OCI-LY1 (cell line): ENCODE results near the gene NLRP8.

Source experiments
- H2AFZ ChIP-seq: fragments of 200-600 bp; sonication (generic), shearing (Covaris generic); 2 replicates; pipeline ENCODE4 v1.6.0; 2014; ENCODE audit warnings: antibody characterized with exemption, mild to moderate bottlenecking, low read length
- H3F3A ChIP-seq: fragments of 200-600 bp; sonication (generic), shearing (Covaris generic); 2 replicates; pipeline ENCODE4 v1.6.0; 2014; ENCODE audit warnings: mild to moderate bottlenecking, antibody characterized with exemption, low read length, moderate library complexity; ENCODE audit not compliant: insufficient read depth
- H3K27ac ChIP-seq: fragments of 200-600 bp; sonication (generic); 2 replicates; pipeline ENCODE4 v1.5.1; 2014; ENCODE audit warnings: low read length, mixed run types, mild to moderate bottlenecking, low read depth; ENCODE audit not compliant: poor library complexity, severe bottlenecking
- H3K27me3 ChIP-seq: fragments of 200-600 bp; sonication (generic); 2 replicates; pipeline ENCODE4 v1.6.0; 2014; ENCODE audit warnings: antibody characterized with exemption, mild to moderate bottlenecking, low read length, moderate library complexity; ENCODE audit not compliant: insufficient read depth
- H3K36me3 ChIP-seq: fragments of 200-600 bp; sonication (generic); 2 replicates; pipeline ENCODE4 v1.6.1; 2014; ENCODE audit warnings: mild to moderate bottlenecking, antibody characterized with exemption, low read length, moderate library complexity, mixed read lengths; ENCODE audit not compliant: insufficient read depth
- H3K4me1 ChIP-seq: fragments of 200-600 bp; sonication (generic); 2 replicates; pipeline ENCODE4 v1.5.1; 2014; ENCODE audit warnings: mild to moderate bottlenecking, low read length, moderate library complexity; ENCODE audit not compliant: insufficient read depth, severe bottlenecking
- H3K4me2 ChIP-seq: fragments of 200-600 bp; sonication (generic), shearing (Covaris generic); 2 replicates; pipeline ENCODE4 v1.6.1; 2014; ENCODE audit warnings: low read length
- H3K4me3 ChIP-seq: fragments of 200-600 bp; sonication (generic); 2 replicates; pipeline ENCODE4 v1.5.1; 2014; ENCODE audit warnings: low read length, low read depth, mild to moderate bottlenecking, mixed read lengths; ENCODE audit not compliant: poor library complexity, severe bottlenecking
- H3K79me2 ChIP-seq: fragments of 200-600 bp; shearing (Covaris generic); 2 replicates; pipeline ENCODE4 v1.6.1; 2016; ENCODE audit warnings: mixed run types, low read length, mixed read lengths; ENCODE audit not compliant: insufficient read depth
- H3K9ac ChIP-seq: fragments of 200-600 bp; sonication (generic), shearing (Covaris generic); 2 replicates; pipeline ENCODE4 v1.6.1; 2014; ENCODE audit warnings: mild to moderate bottlenecking, low read length, mixed read lengths
- H3K9me2 ChIP-seq: fragments of 200-600 bp; sonication (generic), shearing (Covaris generic); 2 replicates; pipeline ENCODE4 v1.6.1; 2014; ENCODE audit warnings: low read depth, mild to moderate bottlenecking, low read length, mixed read lengths
- H3K9me3 ChIP-seq: fragments of 200-600 bp; shearing (Covaris generic); 2 replicates; pipeline ENCODE4 v1.6.1; 2014; ENCODE audit warnings: low read length, mixed read lengths
- H4K20me1 ChIP-seq: fragments of 200-600 bp; sonication (generic), shearing (Covaris generic); 2 replicates; pipeline ENCODE4 v1.6.0; 2016; ENCODE audit warnings: mild to moderate bottlenecking, low read length; ENCODE audit not compliant: insufficient read depth
- EZH2 ChIP-seq: fragments of 200-600 bp; sonication (generic), shearing (Covaris generic); IDR thresholded peaks from 2 replicates; pipeline ENCODE4 v1.8.0; 2017; ENCODE audit warnings: borderline replicate concordance, mixed run types, mild to moderate bottlenecking, antibody characterized with exemption, low read length, moderate library complexity, mixed read lengths
- TF ChIP-seq, protein P1 (sequence below): fragments of 200-600 bp; sonication (generic), shearing (Covaris generic); IDR thresholded peaks from 2 replicates; pipeline ENCODE4 v1.5.1; 2017; ENCODE audit warnings: mild to moderate bottlenecking, antibody characterized with exemption, low read length, moderate library complexity, mixed read lengths

Gene NLRP8

DNA sequence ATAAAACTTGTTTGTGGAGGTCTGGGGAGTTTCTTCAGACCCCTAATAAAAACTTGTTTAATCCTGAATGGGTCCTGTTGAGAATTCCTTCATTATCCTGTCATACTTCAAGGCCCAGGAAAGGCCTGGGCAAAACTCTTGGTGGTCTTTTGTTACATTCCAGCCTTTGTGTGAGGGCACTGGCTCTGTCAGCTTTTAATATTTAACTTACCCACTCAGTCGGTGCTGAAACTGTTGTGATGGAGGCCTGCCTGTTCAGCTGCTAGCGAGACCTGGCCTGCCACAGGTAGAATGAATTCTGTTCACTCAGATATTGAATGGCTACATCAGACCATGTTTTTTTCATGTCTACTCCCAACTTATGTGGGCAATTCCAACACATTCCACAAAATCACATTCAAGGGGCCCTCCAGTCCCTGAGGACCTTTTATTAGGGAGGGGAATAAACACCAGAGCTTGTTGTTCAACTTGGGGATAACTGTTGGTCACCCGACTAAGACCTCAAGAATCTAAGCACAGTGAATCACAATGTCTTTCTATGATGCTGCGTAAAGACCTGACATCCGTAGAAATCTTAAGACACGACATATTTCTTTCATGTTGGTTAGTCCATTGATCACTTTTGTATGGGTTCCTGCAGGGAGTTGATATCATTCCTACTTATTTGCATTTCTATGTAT is 12.5 kb downstream of the NLRP8 start:
- H3K4me3 ChIP-seq, result no peak overlapping the region
- H3K4me1 ChIP-seq, result no peaks in the 10 kb centered on the region
- no peaks in the 10 kb centered on the region for H3F3A ChIP-seq
- no peak for TF ChIP-seq EZH2
- TF ChIP-seq, protein P1, sequence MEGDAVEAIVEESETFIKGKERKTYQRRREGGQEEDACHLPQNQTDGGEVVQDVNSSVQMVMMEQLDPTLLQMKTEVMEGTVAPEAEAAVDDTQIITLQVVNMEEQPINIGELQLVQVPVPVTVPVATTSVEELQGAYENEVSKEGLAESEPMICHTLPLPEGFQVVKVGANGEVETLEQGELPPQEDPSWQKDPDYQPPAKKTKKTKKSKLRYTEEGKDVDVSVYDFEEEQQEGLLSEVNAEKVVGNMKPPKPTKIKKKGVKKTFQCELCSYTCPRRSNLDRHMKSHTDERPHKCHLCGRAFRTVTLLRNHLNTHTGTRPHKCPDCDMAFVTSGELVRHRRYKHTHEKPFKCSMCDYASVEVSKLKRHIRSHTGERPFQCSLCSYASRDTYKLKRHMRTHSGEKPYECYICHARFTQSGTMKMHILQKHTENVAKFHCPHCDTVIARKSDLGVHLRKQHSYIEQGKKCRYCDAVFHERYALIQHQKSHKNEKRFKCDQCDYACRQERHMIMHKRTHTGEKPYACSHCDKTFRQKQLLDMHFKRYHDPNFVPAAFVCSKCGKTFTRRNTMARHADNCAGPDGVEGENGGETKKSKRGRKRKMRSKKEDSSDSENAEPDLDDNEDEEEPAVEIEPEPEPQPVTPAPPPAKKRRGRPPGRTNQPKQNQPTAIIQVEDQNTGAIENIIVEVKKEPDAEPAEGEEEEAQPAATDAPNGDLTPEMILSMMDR, result no peak
- H3K9me3 ChIP-seq, result no peaks in the 10 kb centered on the region
- no peak overlapping the region for H3K9ac ChIP-seq
- no peaks in the 10 kb centered on the region for H3K27me3 ChIP-seq
- H3K79me2 ChIP-seq, result no peaks in the 10 kb centered on the region
- no peaks in the 10 kb centered on the region for H3K9me2 ChIP-seq
- H3K27ac ChIP-seq, result no peak overlapping the region
- no peaks in the 10 kb centered on the region for H3K36me3 ChIP-seq
- no peaks in the 10 kb centered on the region for H4K20me1 ChIP-seq
- no peak overlapping the region for H3K4me2 ChIP-seq
- no peak overlapping the region for H2AFZ ChIP-seq

DNA sequence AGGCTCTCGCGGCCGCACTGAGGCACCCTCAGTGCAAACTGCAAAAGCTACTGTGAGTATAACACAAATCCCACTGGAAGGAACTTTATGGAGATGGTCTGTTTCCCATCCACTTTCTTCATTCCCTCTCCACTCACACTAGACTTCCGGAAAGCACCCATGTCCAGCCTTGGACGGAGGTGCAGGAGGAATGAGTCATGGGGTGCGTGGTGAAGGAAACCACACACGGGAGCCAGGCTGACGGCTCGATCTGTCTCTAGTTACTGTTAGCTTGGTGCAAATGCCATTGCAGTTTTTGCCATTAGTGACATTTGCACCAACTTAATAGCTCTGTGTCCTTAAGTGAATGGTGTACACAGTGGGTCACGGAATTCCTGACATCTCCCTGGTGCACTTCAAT is 14.6 kb downstream of the NLRP8 start:
- no peak overlapping the region for H3K4me2 ChIP-seq
- no peak overlapping the region for H3K9ac ChIP-seq
- H3F3A ChIP-seq, result no peaks in the 10 kb centered on the region
- no peak overlapping the region for H2AFZ ChIP-seq
- no peak overlapping the region for H3K27ac ChIP-seq
- no peak overlapping the region for H3K4me3 ChIP-seq
- no peaks in the 10 kb centered on the region for H3K36me3 ChIP-seq
- no peaks in the 10 kb centered on the region for H3K27me3 ChIP-seq
- no peaks in the 10 kb centered on the region for H3K9me2 ChIP-seq
- H3K9me3 ChIP-seq, result no peaks in the 10 kb centered on the region
- H3K79me2 ChIP-seq, result no peaks in the 10 kb centered on the region
- H4K20me1 ChIP-seq, result no peaks in the 10 kb centered on the region
- TF ChIP-seq, protein P1, result no peak
- TF ChIP-seq EZH2, result no peak
- H3K4me1 ChIP-seq, result no peaks in the 10 kb centered on the region

DNA sequence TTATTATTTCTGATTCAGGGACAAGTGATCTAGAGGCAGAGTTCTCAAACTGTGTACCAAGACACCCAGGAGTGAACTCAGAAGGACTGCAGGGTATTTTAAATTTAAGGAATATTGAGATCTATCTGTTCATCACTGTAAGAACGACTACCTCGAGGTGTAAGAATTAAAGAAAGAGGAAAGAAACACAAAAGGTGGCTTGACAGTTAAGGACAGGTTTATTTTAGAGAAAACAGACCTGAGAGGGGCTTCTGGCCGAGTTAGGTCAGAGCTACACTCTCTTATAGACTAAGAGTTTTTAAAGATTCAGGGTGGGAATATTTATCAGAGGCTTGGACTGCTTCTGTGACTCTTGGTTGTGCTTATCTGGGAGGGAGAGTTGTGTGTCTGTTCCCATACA is 26.4 kb downstream of the NLRP8 start:
- Histone ChIP-seq H2AFZ (no peak overlapping the region), H3K79me2 (no peaks in the 10 kb centered on the region), H3F3A (no peaks in the 10 kb centered on the region), H3K9me3 (peaks cover under 1% of the 10 kb centered on the region; the same call in 1 of the 2 replicates), H3K4me3 (no peak overlapping the region), H3K9me2 (no peaks in the 10 kb centered on the region), H3K27me3 (no peaks in the 10 kb centered on the region), H3K27ac (no peak overlapping the region), H3K36me3 (no peaks in the 10 kb centered on the region), H3K9ac (no peak overlapping the region), H4K20me1 (no peaks in the 10 kb centered on the region), H3K4me2 (no peak overlapping the region), H3K4me1 (no peaks in the 10 kb centered on the region)
- no peak for TF ChIP-seq EZH2
- TF ChIP-seq, protein P1, result no peak
